T-helper 1 cell treated with Interleukin-12 subunit alpha and Interleukin-12 subunit beta and Interleukin-4 antibody, amounts not matched to agents 30 μg/mL and 1 μg/mL, for 36 hours (primary cell): Measurements from ENCODE around the gene PRR16.
"Not testable (repeated sequence)": the region's sequence is repeated elsewhere in the genome, so short reads cannot be mapped to it uniquely, and the experiment has no call there.

Experiments used
- H3K27ac Mint-ChIP-seq: one replicate; pipeline ENCODE4 v1.8.0; 2021; ENCODE audit warnings: mild to moderate bottlenecking, mixed read lengths
- H3K27me3 Mint-ChIP-seq: one replicate; pipeline ENCODE4 v1.8.0; 2021; ENCODE audit warnings: low read depth, mixed read lengths
- H3K36me3 Mint-ChIP-seq: one replicate; pipeline ENCODE4 v1.8.0; 2021; ENCODE audit warnings: low read depth, mixed read lengths
- H3K4me1 Mint-ChIP-seq: one replicate; pipeline ENCODE4 v1.8.0; 2021; ENCODE audit warnings: low read depth, mixed read lengths
- H3K4me3 Mint-ChIP-seq: one replicate; pipeline ENCODE4 v1.8.0; 2021; ENCODE audit warnings: mild to moderate bottlenecking, moderate library complexity, mixed read lengths
- H3K9me3 Mint-ChIP-seq: one replicate; pipeline ENCODE4 v1.8.0; 2021; ENCODE audit warnings: mixed read lengths

Gene PRR16

GRCh38 chr5:120655828-120656435 lies 191.8 kb downstream of the PRR16 start:
- Mint-ChIP-seq H3K9me3 (no peaks in the 10 kb centered on the region), H3K4me3 (no peak overlapping the region), H3K27ac (no peak overlapping the region), H3K27me3 (no peaks in the 10 kb centered on the region), H3K36me3 (no peaks in the 10 kb centered on the region), H3K4me1 (no peaks in the 10 kb centered on the region)

GRCh38 chr5:120657104-120657503 lies 193.0 kb downstream of the PRR16 start:
- Mint-ChIP-seq H3K4me3 (no peak overlapping the region), H3K27ac (no peak overlapping the region), H3K9me3 (no peaks in the 10 kb centered on the region), H3K27me3 (no peaks in the 10 kb centered on the region), H3K4me1 (no peaks in the 10 kb centered on the region), H3K36me3 (no peaks in the 10 kb centered on the region)

GRCh38 chr5:120677481-120677880 lies 213.4 kb downstream of the PRR16 start:
- Mint-ChIP-seq H3K9me3 (no peaks in the 10 kb centered on the region), H3K4me3 (no peak overlapping the region), H3K4me1 (no peaks in the 10 kb centered on the region), H3K27ac (no peak overlapping the region), H3K36me3 (no peaks in the 10 kb centered on the region), H3K27me3 (no peaks in the 10 kb centered on the region)

- Mint-ChIP-seq H3K4me3 (no peak overlapping the region), H3K27ac (no peak overlapping the region), H3K36me3 (no peaks in the 10 kb centered on the region), H3K9me3 (no peaks in the 10 kb centered on the region), H3K4me1 (no peaks in the 10 kb centered on the region), H3K27me3 (no peaks in the 10 kb centered on the region)
Measured at GRCh38 chr5:120678279-120678678, 214.2 kb downstream of the PRR16 start.

GRCh38 chr5:120682851-120683250 lies 218.8 kb downstream of the PRR16 start:
- Mint-ChIP-seq H3K36me3 (no peaks in the 10 kb centered on the region), H3K4me3 (no peak overlapping the region), H3K9me3 (no peaks in the 10 kb centered on the region), H3K27me3 (no peaks in the 10 kb centered on the region), H3K4me1 (no peaks in the 10 kb centered on the region), H3K27ac (no peak overlapping the region)

GRCh38 chr5:120683580-120683979 lies 219.5 kb downstream of the PRR16 start:
- no peaks in the 10 kb centered on the region for H3K36me3 Mint-ChIP-seq

GRCh38 chr5:120684213-120684612 lies 220.1 kb downstream of the PRR16 start:
- H3K27ac Mint-ChIP-seq = no peak overlapping the region
- H3K27me3 Mint-ChIP-seq = no peaks in the 10 kb centered on the region
- H3K4me1 Mint-ChIP-seq = no peaks in the 10 kb centered on the region
- H3K4me3 Mint-ChIP-seq = no peak overlapping the region
- no peaks in the 10 kb centered on the region for H3K9me3 Mint-ChIP-seq
- H3K36me3 Mint-ChIP-seq = no peaks in the 10 kb centered on the region

More at GRCh38 chr5:120683580-120683979, 219.5 kb downstream of the PRR16 start:
- H3K4me1 Mint-ChIP-seq = no peaks in the 10 kb centered on the region
- H3K27ac Mint-ChIP-seq = no peak overlapping the region
- no peak overlapping the region for H3K4me3 Mint-ChIP-seq
- H3K9me3 Mint-ChIP-seq = no peaks in the 10 kb centered on the region
- no peaks in the 10 kb centered on the region for H3K27me3 Mint-ChIP-seq

GRCh38 chr5:120684749-120685415 lies 220.8 kb downstream of the PRR16 start:
- H3K4me1 Mint-ChIP-seq = no peaks in the 10 kb centered on the region
- H3K4me3 Mint-ChIP-seq = no peak overlapping the region
- no peak overlapping the region for H3K27ac Mint-ChIP-seq
- no peaks in the 10 kb centered on the region for H3K9me3 Mint-ChIP-seq
- H3K27me3 Mint-ChIP-seq = no peaks in the 10 kb centered on the region
- H3K36me3 Mint-ChIP-seq = no peaks in the 10 kb centered on the region

GRCh38 chr5:120690621-120691407 lies 226.7 kb downstream of the PRR16 start:
- Mint-ChIP-seq H3K36me3 (no peaks in the 10 kb centered on the region), H3K27ac (no peak overlapping the region), H3K27me3 (no peaks in the 10 kb centered on the region), H3K4me3 (no peak overlapping the region), H3K4me1 (no peaks in the 10 kb centered on the region), H3K9me3 (peaks cover 5% of the 10 kb centered on the region)

GRCh38 chr5:120692325-120692724 lies 228.2 kb downstream of the PRR16 start:
- no peak overlapping the region for H3K4me3 Mint-ChIP-seq

GRCh38 chr5:120695368-120695880 lies 231.3 kb downstream of the PRR16 start:
- Mint-ChIP-seq H3K9me3 (peaks cover 8% of the 10 kb centered on the region), H3K4me3 (no peak overlapping the region), H3K4me1 (no peaks in the 10 kb centered on the region), H3K27me3 (no peaks in the 10 kb centered on the region), H3K27ac (no peak overlapping the region), H3K36me3 (no peaks in the 10 kb centered on the region)

More at GRCh38 chr5:120692325-120692724, 228.2 kb downstream of the PRR16 start:
- Mint-ChIP-seq H3K9me3 (peaks cover 6% of the 10 kb centered on the region), H3K36me3 (no peaks in the 10 kb centered on the region), H3K27me3 (no peaks in the 10 kb centered on the region), H3K27ac (no peak overlapping the region), H3K4me1 (no peaks in the 10 kb centered on the region)

GRCh38 chr5:120697147-120697546 lies 233.0 kb downstream of the PRR16 start:
- peaks cover 6% of the 10 kb centered on the region for H3K27me3 Mint-ChIP-seq
- H3K4me1 Mint-ChIP-seq = no peaks in the 10 kb centered on the region
- peaks cover 8% of the 10 kb centered on the region for H3K9me3 Mint-ChIP-seq
- H3K27ac Mint-ChIP-seq = no peak overlapping the region
- H3K36me3 Mint-ChIP-seq = no peaks in the 10 kb centered on the region
- H3K4me3 Mint-ChIP-seq = no peak overlapping the region

GRCh38 chr5:120697670-120698327 lies 233.7 kb downstream of the PRR16 start:
- not testable (repeated sequence) for H3K36me3 Mint-ChIP-seq, H3K4me1 Mint-ChIP-seq, H3K27ac Mint-ChIP-seq, H3K4me3 Mint-ChIP-seq, H3K9me3 Mint-ChIP-seq
- H3K27me3 Mint-ChIP-seq = peaks cover 12% of the 10 kb centered on the region

GRCh38 chr5:120700653-120701052 lies 236.6 kb downstream of the PRR16 start:
- H3K27me3 Mint-ChIP-seq = peaks cover 12% of the 10 kb centered on the region
- H3K9me3 Mint-ChIP-seq, H3K4me1 Mint-ChIP-seq, H3K36me3 Mint-ChIP-seq, H3K4me3 Mint-ChIP-seq, H3K27ac Mint-ChIP-seq: not testable (repeated sequence)
